RKO (cell line): ENCODE measurements around the gene PDE1C.
"Not testable (repeated sequence)": the region's sequence is repeated elsewhere in the genome, so short reads cannot be mapped to it uniquely, and the experiment has no call there.

Source experiments
- DNase-seq: peaks from one replicate; pipeline ENCODE4 v3.0.0-alpha.2; 2016; ENCODE audit warnings: low spot score

PDE1C gene

GRCh38 chr7:32070406-32071360 is at the start of gene PDE1C:
Gene PDE1C, minus strand, starts transcription at chr7:32070407.
- no peak for DNase-seq

- no peak for DNase-seq
Measured at GRCh38 chr7:32119790-32120196, 49.6 kb upstream of the PDE1C start.

- no peak for DNase-seq
Measured at GRCh38 chr7:32117837-32118236, 47.6 kb upstream of the PDE1C start.

GRCh38 chr7:32116436-32116835 is 46.2 kb upstream of the PDE1C start:
- DNase-seq, result no peak

GRCh38 chr7:32115831-32116230 is 45.6 kb upstream of the PDE1C start:
- no peak for DNase-seq

GRCh38 chr7:32108651-32109050 is 38.4 kb upstream of the PDE1C start:
- no peak for DNase-seq

GRCh38 chr7:32104766-32105165 is 34.6 kb upstream of the PDE1C start:
- no peak for DNase-seq

GRCh38 chr7:32103361-32103760 is 33.2 kb upstream of the PDE1C start:
- DNase-seq, result no peak

- DNase-seq, result no peak
Measured at GRCh38 chr7:32102432-32102873, 32.2 kb upstream of the PDE1C start.

GRCh38 chr7:32100407-32100907 is 30.2 kb upstream of the PDE1C start:
- DNase-seq, result no peak

- no peak for DNase-seq
Measured at GRCh38 chr7:32094516-32094915, 24.3 kb upstream of the PDE1C start.

- no peak for DNase-seq
Measured at GRCh38 chr7:32093415-32094408, 23.5 kb upstream of the PDE1C start.

GRCh38 chr7:32092346-32092745 is 22.1 kb upstream of the PDE1C start:
- no peak for DNase-seq

GRCh38 chr7:32091608-32092210 is 21.5 kb upstream of the PDE1C start:
- DNase-seq, result no peak

- DNase-seq, result no peak
Measured at GRCh38 chr7:32089678-32090077, 19.5 kb upstream of the PDE1C start.

GRCh38 chr7:32089256-32089655 is 19.0 kb upstream of the PDE1C start:
- no peak for DNase-seq

- DNase-seq, result no peak
Measured at GRCh38 chr7:32088451-32088881, 18.3 kb upstream of the PDE1C start.

GRCh38 chr7:32079510-32079909 is 9.3 kb upstream of the PDE1C start:
- DNase-seq, result no peak

GRCh38 chr7:32078824-32079223 is 8.6 kb upstream of the PDE1C start:
- DNase-seq, result no peak

GRCh38 chr7:32077806-32078205 is 7.6 kb upstream of the PDE1C start:
- DNase-seq, result no peak

GRCh38 chr7:32076802-32077201 is 6.6 kb upstream of the PDE1C start:
- DNase-seq, result not testable (repeated sequence)

GRCh38 chr7:32075612-32076011 is 5.4 kb upstream of the PDE1C start:
- DNase-seq, result no peak
